ENCODE measurements around the gene FSHR. TPM values are rescaled to one million over a fixed set of nuclear protein-coding genes. Genes with fewer than 3 reads are reported as not detected.

FSHR gene
- total RNA-seq, 4 donors from 2014 or later, result not detected

GRCh38 chr2:48982887-48983435, 171.4 kb downstream of the FSHR start:
- no peaks in the 10 kb centered on the region for H3K36me3 ChIP-seq
- no peak overlapping the region for H3K4me3 ChIP-seq
- no peak for TF ChIP-seq CTCF (IDR thresholded peaks at IDR 0.05 in 4 of 5, conservative IDR thresholded peaks at IDR 0.05 in 1 of 5)
- no peak for TF ChIP-seq POLR2A (IDR thresholded peaks at IDR 0.05)
- H3K9me3 ChIP-seq, result no peaks in the 10 kb centered on the region
- ATAC-seq, result no peak
- in situ Hi-C loops (cut with MboI; ENCODE audit: low sequenced_read_pairs in 4 of 4) (no loop called here), intact Hi-C loops (cut with DNase I; ENCODE audit: low total_unique reads) (no loop called here)
- no peak overlapping the region for H3K27ac ChIP-seq
- H3K4me1 ChIP-seq, result no peaks in the 10 kb centered on the region
- no peak for DNase-seq
- H3K27me3 ChIP-seq, result no peaks in the 10 kb centered on the region

- no peaks in the 10 kb centered on the region for H3K36me3 ChIP-seq
- DNase-seq, result no peak
- in situ Hi-C loops (cut with MboI; ENCODE audit: low sequenced_read_pairs in 4 of 4) (no loop called here), intact Hi-C loops (cut with DNase I; ENCODE audit: low total_unique reads) (no loop called here)
- ATAC-seq, result no peak
- H3K27me3 ChIP-seq, result no peaks in the 10 kb centered on the region
- no peaks in the 10 kb centered on the region for H3K4me1 ChIP-seq
- TF ChIP-seq POLR2A (IDR thresholded peaks at IDR 0.05), result no peak
- TF ChIP-seq CTCF (IDR thresholded peaks at IDR 0.05 in 4 of 5, conservative IDR thresholded peaks at IDR 0.05 in 1 of 5), result no peak
- no peak overlapping the region for H3K4me3 ChIP-seq
- no peaks in the 10 kb centered on the region for H3K9me3 ChIP-seq
- H3K27ac ChIP-seq, result no peak overlapping the region
Observed at GRCh38 chr2:48980846-48981245, 173.5 kb downstream of the FSHR start.

- DNase-seq, result no peak
- Histone ChIP-seq H3K27ac (no peak overlapping the region), H3K9me3 (no peaks in the 10 kb centered on the region), H3K4me1 (no peaks in the 10 kb centered on the region), H3K27me3 (no peaks in the 10 kb centered on the region), H3K36me3 (no peaks in the 10 kb centered on the region), H3K4me3 (no peak overlapping the region)
- no peak for ATAC-seq
- in situ Hi-C loops (cut with MboI; ENCODE audit: low sequenced_read_pairs in 4 of 4) (no loop called here), intact Hi-C loops (cut with DNase I; ENCODE audit: low total_unique reads) (no loop called here)
- TF ChIP-seq POLR2A (IDR thresholded peaks at IDR 0.05), result no peak
- no peak for TF ChIP-seq CTCF (IDR thresholded peaks at IDR 0.05 in 4 of 5, conservative IDR thresholded peaks at IDR 0.05 in 1 of 5)
Observed at GRCh38 chr2:48979691-48980090, 174.6 kb downstream of the FSHR start.

GRCh38 chr2:48978131-48978530, 176.2 kb downstream of the FSHR start:
- Histone ChIP-seq H3K4me1 (no peaks in the 10 kb centered on the region), H3K4me3 (no peak overlapping the region), H3K9me3 (no peaks in the 10 kb centered on the region), H3K27me3 (no peaks in the 10 kb centered on the region), H3K36me3 (no peaks in the 10 kb centered on the region), H3K27ac (no peak overlapping the region)
- no peak for DNase-seq
- ATAC-seq, result no peak
- intact Hi-C loops (cut with DNase I; ENCODE audit: low total_unique reads), result no loop called here
- TF ChIP-seq CTCF (IDR thresholded peaks at IDR 0.05 in 4 of 5, conservative IDR thresholded peaks at IDR 0.05 in 1 of 5), result no peak
- in situ Hi-C loops (cut with MboI; ENCODE audit: low sequenced_read_pairs in 4 of 4), result no loop called here

GRCh38 chr2:48971801-48972200, 182.5 kb downstream of the FSHR start:
- no peak for DNase-seq
- intact Hi-C loops (cut with DNase I; ENCODE audit: low total_unique reads), result no loop called here
- TF ChIP-seq CTCF (IDR thresholded peaks at IDR 0.05 in 4 of 5, conservative IDR thresholded peaks at IDR 0.05 in 1 of 5) (no peak), POLR2A (IDR thresholded peaks at IDR 0.05) (no peak)
- Histone ChIP-seq H3K9me3 (no peaks in the 10 kb centered on the region), H3K27ac (no peak overlapping the region), H3K4me3 (no peak overlapping the region), H3K4me1 (no peaks in the 10 kb centered on the region), H3K27me3 (no peaks in the 10 kb centered on the region), H3K36me3 (no peaks in the 10 kb centered on the region)
- ATAC-seq, result no peak
- in situ Hi-C loops (cut with MboI; ENCODE audit: low sequenced_read_pairs in 4 of 4), result no loop called here

Measured in gastrocnemius medialis (tissue), 4 donors.